GM20000 (cell line): ENCODE measurements around the gene PCSK7.
A peak's percentile ranks its signal among the peaks of the same experiment; 100 is the strongest.

ENCODE experiments used
- DNase-seq: peaks from one replicate; pipeline ENCODE4 v3.0.0; 2012; ENCODE audit warnings: low spot score
- CTCF ChIP-seq: IDR thresholded peaks from 2 replicates; pipeline ENCODE4 v1.5.1; 2012; ENCODE audit warnings: mild to moderate bottlenecking, control low read depth; ENCODE audit errors: extremely low read depth, missing control alignments

The PCSK7 gene

GRCh38 chr11:117189941-117190544 lies 41.8 kb downstream of the PCSK7 start:
- no peak for DNase-seq
- no peak for TF ChIP-seq CTCF

DNA sequence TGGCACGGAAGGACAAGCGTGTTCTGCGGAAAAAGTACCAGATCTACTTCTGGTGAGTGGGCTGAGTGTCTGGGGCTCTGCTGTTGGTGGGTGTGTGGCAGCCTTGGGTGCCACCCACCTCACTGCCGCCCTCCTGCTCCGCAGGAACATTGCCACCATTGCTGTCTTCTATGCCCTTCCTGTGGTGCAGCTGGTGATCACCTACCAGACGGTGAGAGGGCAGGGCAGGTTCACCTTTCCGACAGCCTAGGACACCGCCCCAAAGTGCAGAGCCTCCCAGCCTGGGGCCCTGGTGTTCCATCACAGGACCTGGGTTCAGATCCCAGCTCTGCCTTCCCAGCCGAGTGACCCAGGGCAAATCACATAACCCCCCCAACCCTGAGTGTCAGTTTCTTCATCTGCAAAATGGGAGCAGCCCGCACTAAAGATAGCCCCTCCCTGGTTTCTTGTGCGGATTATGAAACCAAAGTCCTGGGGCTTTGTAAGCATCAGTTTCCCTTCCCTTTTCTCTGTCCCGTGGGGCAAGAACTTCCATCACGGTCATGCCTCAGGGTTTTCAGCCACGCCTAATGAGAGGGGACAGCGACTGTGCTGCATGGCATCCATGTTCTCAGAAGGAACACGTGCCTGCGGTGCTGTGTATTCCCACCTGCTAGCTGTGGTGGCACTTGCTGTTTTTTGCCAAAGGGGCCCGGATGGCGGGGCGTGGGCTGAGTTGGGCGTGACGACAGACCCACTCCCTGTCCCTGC lies 42.5 kb downstream of the PCSK7 start:
- TF ChIP-seq CTCF = no peak

DNA sequence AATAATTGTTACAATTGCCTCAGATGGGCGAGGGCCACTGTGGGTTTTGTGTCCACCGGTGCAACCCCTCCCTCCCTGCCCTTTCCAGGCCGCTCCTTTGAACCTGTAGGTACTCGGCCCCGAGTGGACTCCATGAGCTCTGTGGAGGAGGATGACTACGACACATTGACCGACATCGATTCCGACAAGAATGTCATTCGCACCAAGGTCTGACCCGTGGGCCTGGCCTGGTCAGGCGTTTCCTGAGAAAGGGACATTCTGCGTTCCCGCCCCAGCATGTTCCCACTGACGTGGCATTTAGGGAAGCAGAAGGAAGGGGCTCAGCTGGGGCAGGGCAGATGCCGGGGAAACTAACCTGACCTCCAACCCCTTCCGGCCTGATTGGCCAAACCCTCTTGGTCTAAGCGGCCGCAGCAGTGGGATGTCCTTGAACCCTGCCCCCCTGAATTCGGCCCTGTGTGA lies 43.2 kb downstream of the PCSK7 start:
- TF ChIP-seq CTCF = no peak
- no peak for DNase-seq

More for the DNA sequence above, 42.5 kb downstream of the PCSK7 start:
- peak; percentile 66 for DNase-seq

- DNase-seq = no peak
- no peak for TF ChIP-seq CTCF
Observed at GRCh38 chr11:117187799-117188481, 43.9 kb downstream of the PCSK7 start.

GRCh38 chr11:117187428-117187798 lies 44.5 kb downstream of the PCSK7 start:
- no peak for TF ChIP-seq CTCF
- no peak for DNase-seq

DNA sequence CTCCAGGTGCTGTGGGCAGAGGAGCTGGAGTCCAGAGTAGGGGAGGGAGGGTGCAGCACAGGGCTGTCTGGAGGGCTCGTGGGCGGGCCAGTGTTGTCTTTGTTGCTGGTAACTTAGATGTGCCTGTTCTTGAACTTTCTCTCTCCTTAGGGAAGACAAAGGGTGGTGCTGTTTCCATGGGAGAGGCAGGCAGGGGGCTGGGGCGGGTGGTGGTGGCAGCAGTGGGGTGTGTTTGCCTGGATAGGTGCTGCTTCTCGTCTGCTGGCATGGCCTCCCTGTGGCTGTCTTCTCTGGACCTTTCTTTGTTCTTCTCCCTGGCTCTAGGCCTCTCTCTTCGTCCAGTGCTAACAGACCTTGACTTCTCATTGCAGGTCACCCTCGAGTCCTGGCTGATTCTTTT lies 44.9 kb downstream of the PCSK7 start:
- DNase-seq = no peak
- no peak for TF ChIP-seq CTCF

- no peak for TF ChIP-seq CTCF
- no peak for DNase-seq
Observed at GRCh38 chr11:117186431-117186761, 45.5 kb downstream of the PCSK7 start.
